Aorta (tissue), 5 donors: ENCODE data around the gene JPT1. TPM values are rescaled to one million over a fixed set of nuclear protein-coding genes. Genes with fewer than 3 reads are reported as not detected.
A peak's percentile ranks its signal among the peaks of the same experiment; 100 is the strongest.

ENCODE experiments used
- ATAC-seq: fragments of 200-7000 bp; cut with Tn5 transposase; one replicate; pipeline ENCODE4 v1.9.1; 2022; ENCODE audit warnings: moderate library complexity; ENCODE audit not compliant: low FRiP score
- DNase-seq, 2 donors: peaks; one replicate each; pipeline ENCODE4 v3.0.0-alpha.2; 2020
- H3K27ac ChIP-seq, 2 donors: one replicate each; pipeline ENCODE4 v1.5.1; 2013; ENCODE audit warnings: low read length in 2 of 2, mild to moderate bottlenecking in 2 of 2, moderate library complexity in 2 of 2, control low read depth in 1 of 2, inconsistent platforms in 1 of 2, low read depth in 1 of 2
- H3K27me3 ChIP-seq, 2 donors: one replicate each; pipeline ENCODE4 v1.6.1; 2013; ENCODE audit warnings: control low read depth in 1 of 2, low read length in 1 of 2, mild to moderate bottlenecking in 1 of 2, moderate library complexity in 1 of 2; ENCODE audit not compliant: insufficient read depth in 2 of 2, control insufficient read depth in 1 of 2
- H3K36me3 ChIP-seq, 2 donors: one replicate each; pipeline ENCODE4 v1.6.1; 2013; ENCODE audit warnings: control low read depth in 1 of 2, low read length in 1 of 2, mild to moderate bottlenecking in 1 of 2; ENCODE audit not compliant: insufficient read depth in 2 of 2, control insufficient read depth in 1 of 2
- H3K4me1 ChIP-seq, 2 donors: one replicate each; pipeline ENCODE4 v1.6.1; 2013; ENCODE audit warnings: low read length in 2 of 2, control low read depth in 1 of 2, mild to moderate bottlenecking in 1 of 2, moderate library complexity in 1 of 2; ENCODE audit not compliant: insufficient read depth in 2 of 2, control insufficient read depth in 1 of 2
- H3K4me3 ChIP-seq, 2 donors: one replicate each; pipeline ENCODE4 v1.5.1; 2013; ENCODE audit warnings: low read length in 2 of 2, control low read depth in 1 of 2, mild to moderate bottlenecking in 1 of 2
- H3K9me3 ChIP-seq: one replicate; pipeline ENCODE4 v1.6.1; 2013; ENCODE audit warnings: mild to moderate bottlenecking, low read length; ENCODE audit not compliant: control insufficient read depth
- WGBS, 2 donors: extraction: QIAGEN DNeasy Blood & Tissue Kit; methylation state at CpG; one replicate each; pipeline ENCODE4 v1.1.7; 2013; 5-methylcytosine and 5-hydroxymethylcytosine counted together
- intact Hi-C, 2 donors: fragments of 100-400 bp; cut with DNase I; formaldehyde crosslinking; loops; one replicate each; pipeline versions ENCODE4 v1.14.2 to v1.15.0; 2022
- polyA plus RNA-seq, 2 donors: library from polyadenylated mRNA; stranded (reverse); fragments of 200-250 nt; gene quantifications; one replicate each; pipeline ENCODE4 v1.2.3, GENCODE V29; 2013
- total RNA-seq, 2 donors: library from RNA; stranded (reverse); fragmentation: NEBNext Ultra II Directional; extraction: Animal tissue kit (Norgen Biotek cat#: 25700); gene quantifications; one replicate each; pipeline ENCODE4 v1.2.1, GENCODE V29; 2021
- donor health status: healthy with polysubstance abuse.
- donor health status: Bipolar disorder and iron deficiency.
- donor health status: DM: no; HTN: no; CAD: no.
- donor health status: DM: no; HTN: no; CAD: no.
- donor health status: DM: yes; HTN: yes; CAD: no.

The JPT1 gene
- total and polyA plus RNA-seq, 4 donors: 10.8 to 144 (median 17.2) TPM

GRCh38 chr17:75114552-75115314 is 39.6 kb downstream of the JPT1 start:
- peak overlapping the region in 1 of 2 donors; percentile 22 for H3K4me3 ChIP-seq
- no peaks in the 10 kb centered on the region for H3K36me3 ChIP-seq
- DNase-seq (no peak), ATAC-seq (no peak)
- H3K9me3 ChIP-seq: no peaks in the 10 kb centered on the region
- no peak overlapping the region for H3K27ac ChIP-seq
- 32 to 35% methylated on average over 19 of the region's 19 CpGs for WGBS, 2 donors
- intact Hi-C loops: loop anchor here (2.0 to 10.0 kb wide), 4 partner anchors 60 to 90 kb away; partner anchors contain the start of genes NUP85 (in 1 of the 2) and SUMO2 (in 1 of the 2)
- no peaks in the 10 kb centered on the region for H3K27me3 ChIP-seq
- no peaks in the 10 kb centered on the region for H3K4me1 ChIP-seq

- Histone ChIP-seq H3K4me1 (no peaks in the 10 kb centered on the region), H3K9me3 (no peaks in the 10 kb centered on the region), H3K27me3 (no peaks in the 10 kb centered on the region), H3K36me3 (no peaks in the 10 kb centered on the region), H3K27ac (no peak overlapping the region), H3K4me3 (peak overlapping the region in 1 of 2 donors; percentile 22)
- intact Hi-C loops: loop anchor here (2.0 to 10.0 kb wide), 4 partner anchors 61 to 91 kb away; partner anchors contain the start of genes NUP85 (in 1 of the 2) and SUMO2 (in 1 of the 2)
- peak; percentile 91 for ATAC-seq
- DNase-seq: peak; percentile 92 to 93
- 1% methylated on average over 22 of the region's 22 CpGs for WGBS, 2 donors
Measured at GRCh38 chr17:75113798-75114551, 40.3 kb downstream of the JPT1 start.

GRCh38 chr17:75111777-75112335 is 42.5 kb downstream of the JPT1 start:
- intact Hi-C loops: loop anchor here (5.0 to 10.0 kb wide), 2 partner anchors 63 to 70 kb away; partner anchors contain the start of gene SUMO2 (in 1 of the 2)
- WGBS, 2 donors: 91 to 92% methylated on average over 7 of the region's 7 CpGs
- no peak for ATAC-seq
- Histone ChIP-seq H3K36me3 (no peaks in the 10 kb centered on the region), H3K27ac (no peak overlapping the region), H3K9me3 (no peaks in the 10 kb centered on the region), H3K4me3 (no peak overlapping the region), H3K27me3 (no peaks in the 10 kb centered on the region), H3K4me1 (no peaks in the 10 kb centered on the region)
- no peak for DNase-seq

GRCh38 chr17:75110234-75110937 is 43.9 kb downstream of the JPT1 start:
- no peak overlapping the region for H3K27ac ChIP-seq
- no peaks in the 10 kb centered on the region for H3K27me3 ChIP-seq
- WGBS, 2 donors: 21 to 23% methylated on average over 39 to 40 of the region's 40 CpGs
- DNase-seq: no peak
- intact Hi-C loops: loop anchor here (5.0 to 10.0 kb wide), 2 partner anchors 64 to 72 kb away; partner anchors contain the start of gene SUMO2 (in 1 of the 2)
- no peaks in the 10 kb centered on the region for H3K36me3 ChIP-seq
- no peaks in the 10 kb centered on the region for H3K4me1 ChIP-seq
- H3K9me3 ChIP-seq: no peaks in the 10 kb centered on the region
- no peak for ATAC-seq
- H3K4me3 ChIP-seq: peak overlapping the region; percentile 57 to 90

- intact Hi-C loops: loop anchor here (5.0 to 10.0 kb wide), 4 partner anchors 62 to 147 kb away; partner anchors contain the start of genes ATP5PD (in 1 of the 2), KCTD2 (in 1 of the 2) and SUMO2 (in 1 of the 2)
- 0% methylated on average over 68 of the region's 68 CpGs for WGBS, 2 donors
- no peaks in the 10 kb centered on the region for H3K9me3 ChIP-seq
- peak within 1 kb of the TSS; percentile 57 to 90 for H3K4me3 ChIP-seq
- no peak within 1 kb of the TSS for H3K27ac ChIP-seq
- DNase-seq: peak; percentile 94 to 96
- no peaks in the 10 kb centered on the region for H3K36me3 ChIP-seq
- no peaks in the 10 kb centered on the region for H3K4me1 ChIP-seq
- H3K27me3 ChIP-seq: no peaks in the 10 kb centered on the region
- ATAC-seq: peak; percentile 90
Measured at GRCh38 chr17:75109407-75110233, 44.7 kb downstream of the JPT1 start, which contains the start of gene ARMC7. Gene ARMC7 (plus strand): TSS chr17:75109969. CDS start chr17:75110289, 320 bp downstream.

GRCh38 chr17:75109046-75109406 is 45.3 kb downstream of the JPT1 start:
- DNase-seq (no peak), ATAC-seq (no peak)
- Histone ChIP-seq H3K9me3 (no peaks in the 10 kb centered on the region), H3K27ac (no peak overlapping the region), H3K27me3 (no peaks in the 10 kb centered on the region), H3K36me3 (no peaks in the 10 kb centered on the region), H3K4me3 (peak overlapping the region in 1 of 2 donors; percentile 90), H3K4me1 (no peaks in the 10 kb centered on the region)
- WGBS, 2 donors: 19 to 24% methylated on average over 22 of the region's 22 CpGs
- intact Hi-C loops: loop anchor here in 1 of 2 donors (5.0 kb wide), 2 partner anchors 62 to 147 kb away; partner anchors contain the start of genes ATP5PD and KCTD2

- Histone ChIP-seq H3K9me3 (no peaks in the 10 kb centered on the region), H3K27me3 (no peaks in the 10 kb centered on the region), H3K4me1 (no peaks in the 10 kb centered on the region), H3K4me3 (no peak overlapping the region), H3K27ac (no peak overlapping the region), H3K36me3 (no peaks in the 10 kb centered on the region)
- no peak for DNase-seq
- intact Hi-C loops: loop anchor here in 1 of 2 donors (5.0 kb wide), 2 partner anchors 61 to 146 kb away; partner anchors contain the start of genes ATP5PD and KCTD2
- ATAC-seq: no peak
- 84 to 89% methylated on average over 2 of the region's 2 CpGs for WGBS, 2 donors
Measured at GRCh38 chr17:75108193-75108592, 46.1 kb downstream of the JPT1 start.
